ENCODE measurements around the gene NUP205.

NUP205 gene

DNA sequence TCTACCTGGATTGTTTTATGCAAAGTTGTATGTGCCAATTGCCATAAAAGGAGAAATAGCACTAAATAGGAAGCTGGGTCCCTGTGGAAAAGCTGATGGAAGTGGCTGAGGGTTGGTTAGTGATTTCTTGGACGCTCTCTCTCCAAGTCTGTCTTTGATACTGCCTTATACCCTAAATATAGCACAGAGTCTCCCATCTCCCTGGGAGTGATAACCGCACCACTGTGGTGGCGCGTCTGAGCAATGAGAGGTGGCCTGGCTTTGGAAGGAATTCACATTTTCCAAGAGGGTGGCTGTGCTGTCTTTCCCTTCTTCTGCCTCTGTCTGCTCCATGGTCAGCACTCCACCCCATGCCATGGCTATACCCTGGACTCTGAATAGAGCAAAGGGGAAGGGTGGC is 135.8 kb downstream of the NUP205 start:
- H4K20me1 ChIP-seq (ENCODE audit: insufficient read depth), result no peaks in the 10 kb centered on the region
- H3K36me3 ChIP-seq (ENCODE audit: insufficient read depth), result no peaks in the 10 kb centered on the region
- no peak overlapping the region for H3K9ac ChIP-seq
- no peaks in the 10 kb centered on the region for H3K79me2 ChIP-seq (ENCODE audit: insufficient read depth, low read depth)
- no peaks in the 10 kb centered on the region for H3K27me3 ChIP-seq (ENCODE audit: insufficient read depth, low read depth)
- no peak overlapping the region for H3K4me2 ChIP-seq
- no peak overlapping the region for H3K4me3 ChIP-seq (IDR thresholded peaks at IDR 0.05; ENCODE audit: insufficient read depth, low read depth, low read length)
- no peaks in the 10 kb centered on the region for H3K4me1 ChIP-seq (ENCODE audit: low read depth, poor library complexity, severe bottlenecking)
- TF ChIP-seq, protein P1, sequence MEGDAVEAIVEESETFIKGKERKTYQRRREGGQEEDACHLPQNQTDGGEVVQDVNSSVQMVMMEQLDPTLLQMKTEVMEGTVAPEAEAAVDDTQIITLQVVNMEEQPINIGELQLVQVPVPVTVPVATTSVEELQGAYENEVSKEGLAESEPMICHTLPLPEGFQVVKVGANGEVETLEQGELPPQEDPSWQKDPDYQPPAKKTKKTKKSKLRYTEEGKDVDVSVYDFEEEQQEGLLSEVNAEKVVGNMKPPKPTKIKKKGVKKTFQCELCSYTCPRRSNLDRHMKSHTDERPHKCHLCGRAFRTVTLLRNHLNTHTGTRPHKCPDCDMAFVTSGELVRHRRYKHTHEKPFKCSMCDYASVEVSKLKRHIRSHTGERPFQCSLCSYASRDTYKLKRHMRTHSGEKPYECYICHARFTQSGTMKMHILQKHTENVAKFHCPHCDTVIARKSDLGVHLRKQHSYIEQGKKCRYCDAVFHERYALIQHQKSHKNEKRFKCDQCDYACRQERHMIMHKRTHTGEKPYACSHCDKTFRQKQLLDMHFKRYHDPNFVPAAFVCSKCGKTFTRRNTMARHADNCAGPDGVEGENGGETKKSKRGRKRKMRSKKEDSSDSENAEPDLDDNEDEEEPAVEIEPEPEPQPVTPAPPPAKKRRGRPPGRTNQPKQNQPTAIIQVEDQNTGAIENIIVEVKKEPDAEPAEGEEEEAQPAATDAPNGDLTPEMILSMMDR (conservative IDR thresholded peaks at IDR 0.05; ENCODE audit: low read depth, low read length), result no peak
- no peak overlapping the region for H2AFZ ChIP-seq (ENCODE audit: low read depth)
- no peak overlapping the region for H3K27ac ChIP-seq

DNA sequence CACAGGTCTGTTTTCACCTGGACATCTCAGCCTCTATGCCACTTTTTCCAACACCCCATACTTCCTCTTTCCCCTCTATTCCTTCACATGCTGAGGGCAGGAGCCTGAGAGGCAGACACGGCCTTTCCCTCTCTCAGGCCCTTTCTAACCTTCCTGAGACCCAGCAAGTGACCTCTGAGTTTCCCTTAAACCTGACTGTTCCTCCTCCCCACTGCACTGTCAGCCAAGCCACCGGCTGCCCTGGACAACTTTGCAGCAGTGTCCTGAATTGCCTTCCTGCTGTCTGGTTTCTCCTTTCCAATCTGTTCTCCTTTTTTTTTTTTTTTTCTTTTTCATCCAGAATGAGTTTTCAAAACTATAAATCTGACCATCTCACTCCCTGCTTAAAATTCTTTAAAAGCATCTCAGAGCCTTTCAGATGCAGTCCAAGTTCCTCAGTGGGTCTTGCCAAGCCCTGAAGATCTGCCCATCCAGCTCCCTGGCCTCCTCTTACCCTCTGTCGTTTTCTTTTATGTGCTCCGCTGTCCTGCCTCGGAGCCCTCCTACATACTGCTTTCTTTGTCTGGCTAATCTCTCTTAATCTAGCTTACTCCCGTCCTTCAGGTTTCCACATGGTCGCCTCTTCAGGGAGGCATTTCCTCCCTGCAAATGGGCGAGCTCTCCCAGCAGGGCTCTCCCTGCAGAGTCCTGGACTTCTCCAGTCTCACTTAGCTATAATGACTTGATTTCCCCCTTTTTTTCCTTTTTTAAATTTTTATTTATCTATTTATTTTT is 139.7 kb downstream of the NUP205 start:
- Histone ChIP-seq H3K4me2 (no peak overlapping the region), H2AFZ (ENCODE audit: low read depth) (no peak overlapping the region), H3K9ac (no peak overlapping the region), H3K4me1 (ENCODE audit: low read depth, poor library complexity, severe bottlenecking) (no peaks in the 10 kb centered on the region), H4K20me1 (ENCODE audit: insufficient read depth) (no peaks in the 10 kb centered on the region), H3K79me2 (ENCODE audit: insufficient read depth, low read depth) (no peaks in the 10 kb centered on the region), H3K27me3 (ENCODE audit: insufficient read depth, low read depth) (no peaks in the 10 kb centered on the region), H3K4me3 (IDR thresholded peaks at IDR 0.05; ENCODE audit: insufficient read depth, low read depth, low read length) (no peak overlapping the region), H3K27ac (no peak overlapping the region), H3K36me3 (ENCODE audit: insufficient read depth) (no peaks in the 10 kb centered on the region)
- TF ChIP-seq, protein P1 (conservative IDR thresholded peaks at IDR 0.05; ENCODE audit: low read depth, low read length), result no peak

Measured in KMS-11 (cell line).